ENCODE measurements around the gene RABEP1.

The RABEP1 gene

GRCh38 chr17:5410594-5411272, 128.6 kb downstream of the RABEP1 start:
- no peak for FAIRE-seq
- no peak for TF ChIP-seq POLR2AphosphoS5 (IDR thresholded peaks at IDR 0.05; ENCODE audit: low read depth, low read length)
- TF ChIP-seq POLR2A (IDR thresholded peaks at IDR 0.05; ENCODE audit: low read depth, low read length) = no peak
- TF ChIP-seq TAF1 (IDR thresholded peaks at IDR 0.05; ENCODE audit: borderline replicate concordance, low read depth, low read length) = no peak
- DNase-seq (ENCODE audit: insufficient read length) = no peak

- TF ChIP-seq POLR2AphosphoS5 (IDR thresholded peaks at IDR 0.05; ENCODE audit: low read depth, low read length) (no peak), POLR2A (IDR thresholded peaks at IDR 0.05; ENCODE audit: low read depth, low read length) (no peak), TAF1 (IDR thresholded peaks at IDR 0.05; ENCODE audit: borderline replicate concordance, low read depth, low read length) (no peak)
- FAIRE-seq (no peak), DNase-seq (ENCODE audit: insufficient read length) (no peak)
Observed at GRCh38 chr17:5413682-5414081, 131.6 kb downstream of the RABEP1 start.

GRCh38 chr17:5416901-5417300, 134.8 kb downstream of the RABEP1 start:
- no peak for TF ChIP-seq POLR2AphosphoS5 (IDR thresholded peaks at IDR 0.05; ENCODE audit: low read depth, low read length)
- no peak for TF ChIP-seq POLR2A (IDR thresholded peaks at IDR 0.05; ENCODE audit: low read depth, low read length)
- TF ChIP-seq TAF1 (IDR thresholded peaks at IDR 0.05; ENCODE audit: borderline replicate concordance, low read depth, low read length) = no peak
- no peak for FAIRE-seq
- no peak for DNase-seq (ENCODE audit: insufficient read length)

- peak; percentile 37; the same call in 1 of the 2 replicates for TF ChIP-seq POLR2AphosphoS5 (IDR thresholded peaks at IDR 0.05; ENCODE audit: low read depth, low read length)
- no peak for TF ChIP-seq POLR2A (IDR thresholded peaks at IDR 0.05; ENCODE audit: low read depth, low read length)
- DNase-seq (ENCODE audit: insufficient read length) = peak; percentile 47
- peak; percentile 86 for FAIRE-seq
Observed at GRCh38 chr17:5418858-5419355, 136.8 kb downstream of the RABEP1 start.

GRCh38 chr17:5419356-5419958, 137.4 kb downstream of the RABEP1 start, which contains the start of gene NUP88:
Gene NUP88, minus strand, starts transcription at chr17:5419662. Its CDS starts 12 bp downstream, at chr17:5419650.
- DNase-seq (ENCODE audit: insufficient read length) (peak; percentile 95), FAIRE-seq (peak; percentile 98)
- TF ChIP-seq POLR2AphosphoS5 (IDR thresholded peaks at IDR 0.05; ENCODE audit: low read depth, low read length) = peak; percentile 79; the same call in 1 of the 2 replicates
- peak; percentile 89 for TF ChIP-seq TAF1 (IDR thresholded peaks at IDR 0.05; ENCODE audit: borderline replicate concordance, low read depth, low read length)
- TF ChIP-seq POLR2A (IDR thresholded peaks at IDR 0.05; ENCODE audit: low read depth, low read length) = peak; percentile 82

- DNase-seq (ENCODE audit: insufficient read length) (peak; percentile 70), FAIRE-seq (no peak)
- TF ChIP-seq POLR2A (IDR thresholded peaks at IDR 0.05; ENCODE audit: low read depth, low read length) = peak; percentile 93
- TF ChIP-seq POLR2AphosphoS5 (IDR thresholded peaks at IDR 0.05; ENCODE audit: low read depth, low read length) = peak; percentile 84
- TF ChIP-seq TAF1 (IDR thresholded peaks at IDR 0.05; ENCODE audit: borderline replicate concordance, low read depth, low read length) = peak; percentile 60
Observed at GRCh38 chr17:5419959-5420653, 138.0 kb downstream of the RABEP1 start, which contains the start of gene RPAIN. Gene RPAIN, plus strand, starts transcription at chr17:5420182. Its CDS starts 29 bp downstream, at chr17:5420211.

- FAIRE-seq = no peak
- TF ChIP-seq TAF1 (IDR thresholded peaks at IDR 0.05; ENCODE audit: borderline replicate concordance, low read depth, low read length) (no peak), POLR2AphosphoS5 (IDR thresholded peaks at IDR 0.05; ENCODE audit: low read depth, low read length) (no peak), POLR2A (IDR thresholded peaks at IDR 0.05; ENCODE audit: low read depth, low read length) (no peak)
- no peak for DNase-seq (ENCODE audit: insufficient read length)
Observed at GRCh38 chr17:5422505-5422904, 140.4 kb downstream of the RABEP1 start.

- TF ChIP-seq POLR2AphosphoS5 (IDR thresholded peaks at IDR 0.05; ENCODE audit: low read depth, low read length) = no peak
- TF ChIP-seq POLR2A (IDR thresholded peaks at IDR 0.05; ENCODE audit: low read depth, low read length) = no peak
- TF ChIP-seq TAF1 (IDR thresholded peaks at IDR 0.05; ENCODE audit: borderline replicate concordance, low read depth, low read length) = no peak
- FAIRE-seq (no peak), DNase-seq (ENCODE audit: insufficient read length) (no peak)
Observed at GRCh38 chr17:5424909-5425308, 142.8 kb downstream of the RABEP1 start.

GRCh38 chr17:5425826-5426225, 143.7 kb downstream of the RABEP1 start:
- TF ChIP-seq TAF1 (IDR thresholded peaks at IDR 0.05; ENCODE audit: borderline replicate concordance, low read depth, low read length) = no peak
- TF ChIP-seq POLR2AphosphoS5 (IDR thresholded peaks at IDR 0.05; ENCODE audit: low read depth, low read length) = no peak
- no peak for TF ChIP-seq POLR2A (IDR thresholded peaks at IDR 0.05; ENCODE audit: low read depth, low read length)
- no peak for DNase-seq (ENCODE audit: insufficient read length)
- FAIRE-seq = no peak

- TF ChIP-seq POLR2A (IDR thresholded peaks at IDR 0.05; ENCODE audit: low read depth, low read length) = no peak
- TF ChIP-seq POLR2AphosphoS5 (IDR thresholded peaks at IDR 0.05; ENCODE audit: low read depth, low read length) = no peak
- TF ChIP-seq TAF1 (IDR thresholded peaks at IDR 0.05; ENCODE audit: borderline replicate concordance, low read depth, low read length) = no peak
- DNase-seq (ENCODE audit: insufficient read length) = no peak
- FAIRE-seq = no peak
Observed at GRCh38 chr17:5429191-5429887, 147.3 kb downstream of the RABEP1 start.
